ENCODE measurements around the gene PGGT1B. TPM values are rescaled to one million over a fixed set of nuclear protein-coding genes. Genes with fewer than 3 reads are reported as not detected.
A peak's percentile ranks its signal among the peaks of the same experiment; 100 is the strongest.

PGGT1B gene
- total and polyA plus RNA-seq, 9 of the 15 experiments (the other 6 are each of a cell fraction or from before 2014, with no cell fraction given): 5.3 to 33.7 (median 19.8) TPM

- TF ChIP-seq SNRNP70 (optimal IDR thresholded peaks at IDR 0.05; ENCODE audit: low read depth, low read length): no peak
- TF ChIP-seq SOX6 (IDR thresholded peaks at IDR 0.05): no peak
- no peak for TF ChIP-seq ETS2 (tag; IDR thresholded peaks at IDR 0.05; ENCODE audit: borderline replicate concordance, poor library complexity, severe bottlenecking)
- TF ChIP-seq ARNT (IDR thresholded peaks at IDR 0.05): no peak
- no peak for TF ChIP-seq HIVEP1 (CRISPR knock-in tag; IDR thresholded peaks at IDR 0.05)
- TF ChIP-seq HMG20A (CRISPR knock-in tag; conservative IDR thresholded peaks at IDR 0.05): no peak
- peak; percentile 36; the same call in 1 of the 2 replicates for TF ChIP-seq CREB3L1 (IDR thresholded peaks at IDR 0.05; ENCODE audit: borderline replicate concordance, low read depth)
- no peak for TF ChIP-seq ZBTB40 (IDR thresholded peaks at IDR 0.05)
- no peak for TF ChIP-seq ZBTB40 (CRISPR knock-in tag; IDR thresholded peaks at IDR 0.05)
- TF ChIP-seq ZNF134 (CRISPR knock-in tag; conservative IDR thresholded peaks at IDR 0.05): no peak
- peak; percentile 36 for TF ChIP-seq CCNT2 (IDR thresholded peaks at IDR 0.05; ENCODE audit: borderline replicate concordance, extremely low read depth, insufficient read length, low read depth, low read length)
- TF ChIP-seq TBP (optimal IDR thresholded peaks at IDR 0.05; ENCODE audit: low read depth, low read length): peak; percentile 23
- peak; percentile 37; the same call in 1 of the 2 replicates for TF ChIP-seq PHF8 (IDR thresholded peaks at IDR 0.05; ENCODE audit: borderline replicate concordance, low read length)
- peak; percentile 57 for TF ChIP-seq KDM5B (IDR thresholded peaks at IDR 0.05; ENCODE audit: insufficient replicate concordance, low read depth, low read length)
- no peak; a peak in 1 of 4 replicates for TF ChIP-seq CSDE1 (IDR thresholded peaks at IDR 0.05)
- no peak for TF ChIP-seq TCF7L2 (IDR thresholded peaks at IDR 0.05; ENCODE audit: low read depth, low read length)
- peak; percentile 77 for TF ChIP-seq EGR1 (conservative IDR thresholded peaks at IDR 0.05)
Measured at GRCh38 chr5:115169487-115170133, 93.1 kb downstream of the PGGT1B start, which contains the start of gene TRIM36 (continued).
